HCT116 (cell line): ENCODE measurements around the gene FNDC3B. TPM values are rescaled to one million over a fixed set of nuclear protein-coding genes. Genes with fewer than 3 reads are reported as not detected.

Experiments used
- ATAC-seq: fragments of 200-7000 bp; cut with Tn5 transposase; 2 replicates; pipeline ENCODE4 v1.9.1; 2020; ENCODE audit warnings: mild to moderate bottlenecking, moderate library complexity
- BruUV-seq: library from RNA; stranded (reverse); fragments of 400-500 nt; replicated peaks from 2 replicates; lab custom pipeline; 2021; lab: Mats Ljungman, UMichigan
- CTCF ChIA-PET: fragments of 300-600 bp; sonication (Branson Sonifier 250); formaldehyde crosslinking; loops from one replicate; lab custom pipeline; 2021; ENCODE audit warnings: antibody characterized with exemption; lab: Charles Lee
- POLR2A ChIA-PET: fragments of 300-600, 350-600 bp; sonication (Branson Sonifier 250); formaldehyde crosslinking; loops from one replicate; lab custom pipeline; 2021; ENCODE audit warnings: antibody characterized with exemption; lab: Charles Lee
- RAD21 ChIA-PET, 2 experiments: fragments of 300-600 bp; sonication (Branson Sonifier 250); formaldehyde crosslinking; loops; one replicate each; lab custom pipeline; 2023; ENCODE audit warnings: low total read pairs in 2 of 2; ENCODE audit not compliant: uncharacterized antibody in 2 of 2, unreplicated experiment in 2 of 2, low non-redundant PET in 1 of 2; lab: Charles Lee
- DNase-seq: peaks from one replicate; pipeline ENCODE4 v3.0.0-alpha.2; 2010; ENCODE audit warnings: low read depth, low spot score
- H2AFZ ChIP-seq: fragments of 200-600 bp; shearing (Covaris generic), sonication (generic); 2 replicates; pipeline ENCODE4 v1.6.1; 2017; ENCODE audit warnings: low read depth, mixed run types, mixed read lengths, antibody characterized with exemption, low read length; ENCODE audit not compliant: poor library complexity, severe bottlenecking
- H3K27ac ChIP-seq: 2 replicates; pipeline ENCODE4 v1.5.1; 2012; ENCODE audit warnings: low read depth, low read length
- H3K27me3 ChIP-seq: fragments of 200-600 bp; sonication (generic); 2 replicates; pipeline ENCODE4 v1.6.1; 2016; ENCODE audit warnings: mixed run types, low read length, mixed read lengths; ENCODE audit not compliant: insufficient read depth
- H3K36me3 ChIP-seq, 2 experiments: fragments of 200-500 bp in 1 of 2; fragments of 200-600 bp in 1 of 2; sonication (Bioruptor generic) in 1 of 2; sonication (generic) in 1 of 2; 2 replicates each; pipeline versions ENCODE4 v1.5.1 to v1.6.1; 2014 to 2016; ENCODE audit warnings: low read length in 2 of 2, inconsistent platforms in 1 of 2, mixed read lengths in 1 of 2, mixed run types in 1 of 2; ENCODE audit not compliant: insufficient read depth in 2 of 2, control insufficient read depth in 1 of 2
- H3K4me1 ChIP-seq, 2 experiments: fragments of 200-600 bp in 1 of 2; sonication (generic) in 1 of 2; 2 replicates each; pipeline versions ENCODE4 v1.5.1 to v1.6.1; 2012 to 2017; ENCODE audit warnings: low read length in 2 of 2, inconsistent platforms in 1 of 2, mild to moderate bottlenecking in 1 of 2, mixed read lengths in 1 of 2, mixed run types in 1 of 2, moderate library complexity in 1 of 2; ENCODE audit not compliant: insufficient read depth in 2 of 2, control insufficient read depth in 1 of 2
- H3K4me2 ChIP-seq: fragments of 200-600 bp; sonication (generic); 2 replicates; pipeline ENCODE4 v1.6.1; 2017; ENCODE audit warnings: mixed run types, low read length, mixed read lengths
- H3K4me3 ChIP-seq, 2 experiments: fragments of 200-600 bp in 1 of 2; sonication (generic) in 1 of 2; replicated peaks in 1 of 2; 2 replicates each; pipeline ENCODE4 v1.5.1; 2011 to 2016; ENCODE audit warnings: low read length in 2 of 2, control low read depth in 1 of 2, low read depth in 1 of 2, mild to moderate bottlenecking in 1 of 2, mixed read lengths in 1 of 2, mixed run types in 1 of 2
- H3K79me2 ChIP-seq: fragments of 200-600 bp; sonication (generic); 2 replicates; pipeline ENCODE4 v1.6.1; 2017; ENCODE audit warnings: mild to moderate bottlenecking, mixed run types, low read length, moderate library complexity, mixed read lengths; ENCODE audit not compliant: insufficient read depth
- H3K9ac ChIP-seq: fragments of 200-600 bp; sonication (generic); 2 replicates; pipeline ENCODE4 v1.6.1; 2016; ENCODE audit warnings: low read length, mixed read lengths
- H3K9me2 ChIP-seq: fragments of 200-600 bp; sonication (generic), shearing (Covaris generic); 2 replicates; pipeline ENCODE4 v1.6.1; 2017; ENCODE audit warnings: mixed run types, mild to moderate bottlenecking, moderate library complexity; ENCODE audit not compliant: insufficient read depth
- H3K9me3 ChIP-seq, 2 experiments: fragments of 200-500 bp in 1 of 2; fragments of 200-600 bp in 1 of 2; sonication (Bioruptor generic) in 1 of 2; sonication (generic) in 1 of 2; 2 replicates each; pipeline ENCODE4 v1.6.1; 2014 to 2017; ENCODE audit warnings: low read length in 2 of 2, mixed read lengths in 2 of 2, inconsistent platforms in 1 of 2, low read depth in 1 of 2, mild to moderate bottlenecking in 1 of 2, mixed run types in 1 of 2, moderate library complexity in 1 of 2; ENCODE audit not compliant: control insufficient read depth in 1 of 2, insufficient read depth in 1 of 2
- H4K20me1 ChIP-seq: fragments of 200-600 bp; sonication (generic), shearing (Covaris generic); 2 replicates; pipeline ENCODE4 v1.6.1; 2017; ENCODE audit warnings: mixed run types, mild to moderate bottlenecking, moderate library complexity; ENCODE audit not compliant: insufficient read depth
- ATF3 ChIP-seq: IDR thresholded peaks from 2 replicates; pipeline ENCODE4 v1.6.1; 2012
- CBX3 ChIP-seq: IDR thresholded peaks from 2 replicates; pipeline ENCODE4 v1.6.1; 2012; ENCODE audit warnings: low read depth
- CEBPB ChIP-seq: IDR thresholded peaks from 2 replicates; pipeline ENCODE4 v1.6.1; 2012; ENCODE audit warnings: low read depth
- EGR1 ChIP-seq: IDR thresholded peaks from 2 replicates; pipeline ENCODE4 v1.6.1; 2012; ENCODE audit warnings: low read depth
- JUND ChIP-seq: IDR thresholded peaks from 2 replicates; pipeline ENCODE4 v1.6.1; 2012
- SIN3A ChIP-seq: IDR thresholded peaks from 2 replicates; pipeline ENCODE4 v1.6.1; 2012; ENCODE audit warnings: low read depth
- SP1 ChIP-seq: IDR thresholded peaks from 2 replicates; pipeline ENCODE4 v1.6.1; 2012; ENCODE audit warnings: low read depth
- ZBTB33 ChIP-seq: IDR thresholded peaks from 2 replicates; pipeline ENCODE4 v1.6.1; 2011; ENCODE audit warnings: mild to moderate bottlenecking, low read length, moderate library complexity; ENCODE audit not compliant: insufficient replicate concordance; ENCODE audit errors: extremely low read depth
- ZNF274 ChIP-seq: fragments of 200-500 bp; sonication (Bioruptor generic); IDR thresholded peaks from 2 replicates; pipeline ENCODE4 v1.6.1; 2014; ENCODE audit warnings: mild to moderate bottlenecking, low read depth, low read length, inconsistent platforms
- intact Hi-C: fragments of 100-400 bp; cut with micrococcal nuclease; formaldehyde crosslinking; loops from 2 replicates; pipeline ENCODE4 v1.10.0; 2022
- total RNA-seq: library from RNA; stranded (reverse); gene quantifications from one replicate; pipeline ENCODE4 v1.2.1, GENCODE V29; 2021; ENCODE audit not compliant: unreplicated experiment

Gene FNDC3B
- total RNA-seq, 1 experiment from 2014 or later: 45.7 TPM

DNA sequence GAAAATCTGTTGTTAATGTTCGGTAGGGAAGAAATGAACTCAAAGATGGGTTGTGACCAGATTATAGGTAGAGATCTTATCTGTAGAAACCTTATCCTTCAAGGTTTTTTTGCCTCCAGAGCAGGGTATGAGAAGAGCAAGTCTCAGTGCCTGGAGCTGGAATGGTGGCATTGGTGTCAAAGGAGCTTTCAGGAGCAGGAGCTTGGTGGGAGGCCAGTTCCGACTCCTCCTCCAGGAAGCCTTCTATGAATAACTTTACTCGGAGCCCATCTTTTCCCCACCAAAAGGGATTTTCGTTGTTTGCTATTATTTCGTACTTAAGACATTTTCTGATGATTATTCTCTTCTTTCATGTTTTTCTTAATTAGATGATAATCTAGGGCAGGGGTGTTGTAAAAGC lies 317.0 kb downstream of the FNDC3B start:
- Histone ChIP-seq H3K9ac (no peak overlapping the region), H3K4me2 (no peak overlapping the region), H3K4me3 (no peak overlapping the region), H3K4me1 (peaks cover 9 to 14% of the 10 kb centered on the region in 2 experiments), H3K36me3 (peaks cover 0 to 3% of the 10 kb centered on the region in 2 experiments; a peak in 2 of 4 replicates), H3K27ac (no peak overlapping the region), H2AFZ (no peak overlapping the region), H3K27me3 (no peaks in the 10 kb centered on the region), H3K9me3 (no peaks in the 10 kb centered on the region), H3K9me2 (no peaks in the 10 kb centered on the region), H4K20me1 (no peaks in the 10 kb centered on the region), H3K79me2 (no peaks in the 10 kb centered on the region)
- CTCF ChIA-PET: interaction anchor here (2.0 kb wide), 1 partner anchor 15 kb away, joined by 5 read pairs; no protein-coding TSS in a partner anchor
- no peak for ATAC-seq
- no TSS peak for BruUV-seq
- RAD21 ChIA-PET: no interaction called here
- intact Hi-C loops: no loop called here
- no peak for DNase-seq
- TF ChIP-seq JUND (no peak), ZBTB33 (no peak)
- POLR2A ChIA-PET: no interaction called here

- no peaks in the 10 kb centered on the region for H3K27me3 ChIP-seq
- TF ChIP-seq ZBTB33: no peak
- TF ChIP-seq ZNF274: no peak
- TF ChIP-seq SIN3A: no peak
- no peak for TF ChIP-seq SP1
- TF ChIP-seq CEBPB: no peak
- TF ChIP-seq EGR1: no peak
- TF ChIP-seq ATF3: no peak
- TF ChIP-seq CBX3: no peak
- no peaks in the 10 kb centered on the region for H3K9me2 ChIP-seq
- H3K4me2 ChIP-seq: no peak overlapping the region
- no peak overlapping the region for H3K4me3 ChIP-seq
- ATAC-seq (no peak), DNase-seq (no peak)
- ChIA-PET CTCF (interaction anchor here (1.9 kb wide), 1 partner anchor 309 kb away, joined by 6 read pairs; no protein-coding TSS in a partner anchor), POLR2A (no interaction called here), RAD21 (no interaction called here)
- no peaks in the 10 kb centered on the region for H3K9me3 ChIP-seq
- H3K27ac ChIP-seq: no peak overlapping the region
- no TSS peak for BruUV-seq
- no peaks in the 10 kb centered on the region for H4K20me1 ChIP-seq
- H2AFZ ChIP-seq: no peak overlapping the region
- peaks cover 9 to 14% of the 10 kb centered on the region in 2 experiments for H3K4me1 ChIP-seq
- H3K79me2 ChIP-seq: no peaks in the 10 kb centered on the region
- H3K9ac ChIP-seq: no peak overlapping the region
- intact Hi-C loops: no loop called here
- peaks cover 0 to 2% of the 10 kb centered on the region in 2 experiments; a peak in 1 of 4 replicates for H3K36me3 ChIP-seq
These were observed 318.7 kb downstream of the FNDC3B start for GRCh38 chr3:172357850-172358754.
